ENCODE measurements around the gene LPO.

DNA sequence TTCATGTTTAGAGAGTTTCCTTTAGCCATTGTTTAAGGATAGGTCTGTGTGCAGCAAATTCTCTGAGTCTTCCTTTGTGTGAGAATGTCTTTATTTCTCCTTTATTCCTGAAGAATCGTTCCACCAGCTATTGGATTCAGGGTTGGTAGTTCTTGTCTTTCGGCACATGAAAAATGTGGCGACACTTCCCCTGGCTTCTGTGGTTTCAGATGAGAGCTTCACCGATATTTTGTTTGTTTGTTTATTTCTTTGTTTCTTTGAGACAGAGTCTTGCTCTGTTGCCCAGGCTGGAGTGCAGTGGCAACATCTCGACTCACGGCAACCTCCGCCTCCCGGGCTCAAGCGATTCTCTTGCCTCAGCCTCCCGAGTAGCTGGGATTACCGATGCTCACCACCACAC, 23.8 kb downstream of the LPO start:
- TF ChIP-seq, protein P1, sequence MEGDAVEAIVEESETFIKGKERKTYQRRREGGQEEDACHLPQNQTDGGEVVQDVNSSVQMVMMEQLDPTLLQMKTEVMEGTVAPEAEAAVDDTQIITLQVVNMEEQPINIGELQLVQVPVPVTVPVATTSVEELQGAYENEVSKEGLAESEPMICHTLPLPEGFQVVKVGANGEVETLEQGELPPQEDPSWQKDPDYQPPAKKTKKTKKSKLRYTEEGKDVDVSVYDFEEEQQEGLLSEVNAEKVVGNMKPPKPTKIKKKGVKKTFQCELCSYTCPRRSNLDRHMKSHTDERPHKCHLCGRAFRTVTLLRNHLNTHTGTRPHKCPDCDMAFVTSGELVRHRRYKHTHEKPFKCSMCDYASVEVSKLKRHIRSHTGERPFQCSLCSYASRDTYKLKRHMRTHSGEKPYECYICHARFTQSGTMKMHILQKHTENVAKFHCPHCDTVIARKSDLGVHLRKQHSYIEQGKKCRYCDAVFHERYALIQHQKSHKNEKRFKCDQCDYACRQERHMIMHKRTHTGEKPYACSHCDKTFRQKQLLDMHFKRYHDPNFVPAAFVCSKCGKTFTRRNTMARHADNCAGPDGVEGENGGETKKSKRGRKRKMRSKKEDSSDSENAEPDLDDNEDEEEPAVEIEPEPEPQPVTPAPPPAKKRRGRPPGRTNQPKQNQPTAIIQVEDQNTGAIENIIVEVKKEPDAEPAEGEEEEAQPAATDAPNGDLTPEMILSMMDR (IDR thresholded peaks at IDR 0.05), result no peak
- TF ChIP-seq POLR2A (IDR thresholded peaks at IDR 0.05), result no peak
